Neural progenitor cell (in vitro differentiated cells): Measurements from ENCODE around the gene FAM120A. TPM values are rescaled to one million over a fixed set of nuclear protein-coding genes. Genes with fewer than 3 reads are reported as not detected.

Source experiments
- DNase-seq: peaks from one replicate; pipeline ENCODE4 v3.0.0-alpha.2; 2016; ENCODE audit warnings: low spot score
- H2AFZ ChIP-seq: fragments of 200-600 bp; sonication (generic); replicated peaks from 2 replicates; pipeline ENCODE4 v1.6.1; 2016; ENCODE audit warnings: antibody characterized with exemption
- H3F3A ChIP-seq: fragments of 200-600 bp; sonication (generic); 2 replicates; pipeline ENCODE4 v1.6.1; 2016; ENCODE audit warnings: antibody characterized with exemption, low read depth
- H3K27ac ChIP-seq: fragments of 200-600 bp; sonication (generic); 2 replicates; pipeline ENCODE4 v1.5.1; 2016; ENCODE audit warnings: mild to moderate bottlenecking
- H3K27me3 ChIP-seq: fragments of 200-600 bp; sonication (generic); 2 replicates; pipeline ENCODE4 v1.6.1; 2016; ENCODE audit warnings: mild to moderate bottlenecking, moderate library complexity
- H3K36me3 ChIP-seq: fragments of 200-600 bp; sonication (generic); 2 replicates; pipeline ENCODE4 v1.5.1; 2016
- H3K4me1 ChIP-seq: fragments of 200-600 bp; sonication (generic); 2 replicates; pipeline ENCODE4 v1.6.1; 2016; ENCODE audit warnings: mixed run types
- H3K4me2 ChIP-seq: fragments of 200-600 bp; sonication (generic); 2 replicates; pipeline ENCODE4 v1.6.1; 2016
- H3K4me3 ChIP-seq: fragments of 200-600 bp; sonication (generic); 2 replicates; pipeline ENCODE4 v1.5.1; 2016
- H3K79me2 ChIP-seq: fragments of 200-600 bp; sonication (generic); 2 replicates; pipeline ENCODE4 v1.6.1; 2016; ENCODE audit warnings: low read depth
- H3K9ac ChIP-seq: fragments of 200-600 bp; sonication (generic); 2 replicates; pipeline ENCODE4 v1.6.1; 2016
- H3K9me3 ChIP-seq: fragments of 200-600 bp; sonication (generic); 2 replicates; pipeline ENCODE4 v1.5.1; 2016; ENCODE audit warnings: low read depth
- H4K20me1 ChIP-seq: fragments of 200-600 bp; sonication (generic); 2 replicates; pipeline ENCODE4 v1.6.1; 2016; ENCODE audit warnings: low read depth
- H3K27ac Mint-ChIP-seq: 3 replicates; pipeline ENCODE4 v1.8.0; 2021; ENCODE audit warnings: mixed read lengths
- H3K27me3 Mint-ChIP-seq: 2 replicates; pipeline ENCODE4 v1.8.0; 2022; ENCODE audit warnings: low read depth, mild to moderate bottlenecking, inconsistent platforms, moderate library complexity, mixed read lengths; ENCODE audit not compliant: insufficient read depth
- H3K36me3 Mint-ChIP-seq: 3 replicates; pipeline ENCODE4 v1.8.0; 2021; ENCODE audit warnings: mixed read lengths
- H3K4me1 Mint-ChIP-seq: 3 replicates; pipeline ENCODE4 v1.8.0; 2021; ENCODE audit warnings: mixed read lengths
- H3K4me3 Mint-ChIP-seq: 3 replicates; pipeline ENCODE4 v1.8.0; 2021; ENCODE audit warnings: mild to moderate bottlenecking, moderate library complexity, mixed read lengths
- H3K9me3 Mint-ChIP-seq: 3 replicates; pipeline ENCODE4 v1.8.0; 2020; ENCODE audit warnings: mixed read lengths
- CTCF ChIP-seq: fragments of 200-600 bp; sonication (generic); IDR thresholded peaks from 2 replicates; pipeline ENCODE4 v1.5.1; 2017; ENCODE audit warnings: antibody characterized with exemption, mild to moderate bottlenecking
- EZH2 ChIP-seq: fragments of 200-600 bp; sonication (generic); IDR thresholded peaks from 2 replicates; pipeline ENCODE4 v1.6.1; 2017; ENCODE audit warnings: antibody characterized with exemption, mild to moderate bottlenecking, moderate library complexity
- EZH2phosphoT487 ChIP-seq: fragments of 200-600 bp; sonication (generic); IDR thresholded peaks from 2 replicates; pipeline ENCODE4 v1.6.1; 2017; ENCODE audit warnings: antibody characterized with exemption
- total RNA-seq: library from RNA; depleted of rRNA; stranded (reverse); fragments of >200 nt; gene quantifications from 2 replicates; pipeline ENCODE4 v1.2.3, GENCODE V29; 2015; ENCODE audit warnings: low replicate concordance

Gene FAM120A
- total RNA-seq, 1 donor from 2014 or later = 17.2 TPM

- Histone ChIP-seq H3K9ac (no peak overlapping the region), H3K4me2 (no peak overlapping the region), H3K79me2 (peaks cover 91% of the 10 kb centered on the region), H3K36me3 (no peaks in the 10 kb centered on the region), H4K20me1 (peaks cover 69% of the 10 kb centered on the region), H3F3A (no peaks in the 10 kb centered on the region), H3K4me1 (peaks cover 3% of the 10 kb centered on the region), H2AFZ (no peak overlapping the region), H3K4me3 (no peak overlapping the region), H3K9me3 (no peaks in the 10 kb centered on the region), H3K27ac (no peak overlapping the region), H3K27me3 (peaks cover under 1% of the 10 kb centered on the region)
- Mint-ChIP-seq H3K4me1 (peaks cover 38% of the 10 kb centered on the region), H3K27ac (no peak overlapping the region), H3K9me3 (peaks cover 26% of the 10 kb centered on the region), H3K4me3 (no peak overlapping the region), H3K27me3 (peaks cover 12% of the 10 kb centered on the region), H3K36me3 (peaks cover 21% of the 10 kb centered on the region)
- no peak for TF ChIP-seq EZH2
- no peak for TF ChIP-seq CTCF
- no peak for TF ChIP-seq EZH2phosphoT487
- no peak for DNase-seq
These were observed 131.1 kb downstream of the FAM120A start for GRCh38 chr9:93582550-93582949.

- H3K79me2 ChIP-seq = peaks cover 80% of the 10 kb centered on the region
- no peak overlapping the region for H2AFZ ChIP-seq
- peaks cover 13% of the 10 kb centered on the region for H3K4me1 ChIP-seq
- Mint-ChIP-seq H3K9me3 (peaks cover 26% of the 10 kb centered on the region), H3K27me3 (peaks cover 4% of the 10 kb centered on the region), H3K4me3 (no peak overlapping the region), H3K36me3 (peaks cover 21% of the 10 kb centered on the region), H3K4me1 (peaks cover 39% of the 10 kb centered on the region), H3K27ac (no peak overlapping the region)
- H4K20me1 ChIP-seq = peaks cover 71% of the 10 kb centered on the region
- TF ChIP-seq EZH2phosphoT487 (no peak), EZH2 (no peak)
- no peaks in the 10 kb centered on the region for H3K27me3 ChIP-seq
- no peak overlapping the region for H3K27ac ChIP-seq
- no peaks in the 10 kb centered on the region for H3F3A ChIP-seq
- DNase-seq = no peak
- no peak overlapping the region for H3K4me2 ChIP-seq
- no peak overlapping the region for H3K4me3 ChIP-seq
- H3K9ac ChIP-seq = no peak overlapping the region
- no peaks in the 10 kb centered on the region for H3K36me3 ChIP-seq
- H3K9me3 ChIP-seq = no peaks in the 10 kb centered on the region
These were observed 133.8 kb downstream of the FAM120A start for GRCh38 chr9:93585259-93585658.

GRCh38 chr9:93585695-93586094 lies 134.2 kb downstream of the FAM120A start:
- H3K4me1 Mint-ChIP-seq = peaks cover 39% of the 10 kb centered on the region
- TF ChIP-seq CTCF = no peak
- no peak for TF ChIP-seq EZH2
- no peak for TF ChIP-seq EZH2phosphoT487
- peaks cover 4% of the 10 kb centered on the region for H3K27me3 Mint-ChIP-seq
- H3K36me3 Mint-ChIP-seq = peaks cover 19% of the 10 kb centered on the region
- peaks cover 69% of the 10 kb centered on the region for H4K20me1 ChIP-seq
- DNase-seq = no peak
- no peaks in the 10 kb centered on the region for H3K27me3 ChIP-seq
- peaks cover 26% of the 10 kb centered on the region for H3K9me3 Mint-ChIP-seq
- H3K4me3 Mint-ChIP-seq = no peak overlapping the region
- no peaks in the 10 kb centered on the region for H3F3A ChIP-seq
- H3K9ac ChIP-seq = no peak overlapping the region
- H3K36me3 ChIP-seq = no peaks in the 10 kb centered on the region
- peaks cover 13% of the 10 kb centered on the region for H3K4me1 ChIP-seq
- H3K9me3 ChIP-seq = no peaks in the 10 kb centered on the region
- H3K27ac ChIP-seq = no peak overlapping the region
- H3K4me2 ChIP-seq = no peak overlapping the region
- H3K27ac Mint-ChIP-seq = no peak overlapping the region
- H2AFZ ChIP-seq = no peak overlapping the region
- no peak overlapping the region for H3K4me3 ChIP-seq
- peaks cover 79% of the 10 kb centered on the region for H3K79me2 ChIP-seq

GRCh38 chr9:93586290-93587057 lies 135.0 kb downstream of the FAM120A start:
- H3F3A ChIP-seq = no peaks in the 10 kb centered on the region
- no peak overlapping the region for H2AFZ ChIP-seq
- peak overlapping the region; percentile 53 for H3K27ac Mint-ChIP-seq
- peaks cover 40% of the 10 kb centered on the region for H3K4me1 Mint-ChIP-seq
- H3K9me3 ChIP-seq = no peaks in the 10 kb centered on the region
- TF ChIP-seq CTCF = no peak
- TF ChIP-seq EZH2 = no peak
- no peak for TF ChIP-seq EZH2phosphoT487
- DNase-seq = no peak
- peaks cover 71% of the 10 kb centered on the region for H3K79me2 ChIP-seq
- H3K4me3 Mint-ChIP-seq = no peak overlapping the region
- peaks cover 69% of the 10 kb centered on the region for H4K20me1 ChIP-seq
- peaks cover 18% of the 10 kb centered on the region for H3K36me3 Mint-ChIP-seq
- no peak overlapping the region for H3K4me2 ChIP-seq
- no peak overlapping the region for H3K27ac ChIP-seq
- peaks cover 13% of the 10 kb centered on the region for H3K4me1 ChIP-seq
- peaks cover 26% of the 10 kb centered on the region for H3K9me3 Mint-ChIP-seq
- H3K36me3 ChIP-seq = no peaks in the 10 kb centered on the region
- H3K27me3 ChIP-seq = no peaks in the 10 kb centered on the region
- peaks cover 4% of the 10 kb centered on the region for H3K27me3 Mint-ChIP-seq
- H3K4me3 ChIP-seq = no peak overlapping the region
- H3K9ac ChIP-seq = no peak overlapping the region
